Smooth muscle cell (in vitro differentiated cells): Measurements from ENCODE around the gene TASOR2. TPM values are rescaled to one million over a fixed set of nuclear protein-coding genes. Genes with fewer than 3 reads are reported as not detected.

Experiments used
- DNase-seq: peaks from one replicate; lab custom pipeline; 2025; ENCODE audit not compliant: unreplicated experiment; lab: John Stamatoyannopoulos, UW
- H2AFZ ChIP-seq: fragments of 200-600 bp; sonication (generic); 2 replicates; pipeline ENCODE4 v1.6.0; 2016; ENCODE audit warnings: antibody characterized with exemption, low read depth, mild to moderate bottlenecking
- H3F3A ChIP-seq: fragments of 200-600 bp; sonication (generic); 2 replicates; pipeline ENCODE4 v1.6.0; 2017; ENCODE audit warnings: antibody characterized with exemption, low read depth
- H3K27ac ChIP-seq: fragments of 200-600 bp; sonication (generic); 2 replicates; pipeline ENCODE4 v1.5.1; 2016; ENCODE audit warnings: low read depth, mild to moderate bottlenecking
- H3K27me3 ChIP-seq: fragments of 200-600 bp; sonication (generic); 2 replicates; pipeline ENCODE4 v1.6.1; 2016; ENCODE audit warnings: low read depth, mild to moderate bottlenecking
- H3K36me3 ChIP-seq: fragments of 200-600 bp; sonication (generic); 2 replicates; pipeline ENCODE4 v1.5.1; 2016; ENCODE audit warnings: low read depth
- H3K4me1 ChIP-seq: fragments of 200-600 bp; sonication (generic); 2 replicates; pipeline ENCODE4 v1.5.1; 2016; ENCODE audit warnings: low read depth
- H3K4me2 ChIP-seq: fragments of 200-600 bp; sonication (generic); 2 replicates; pipeline ENCODE4 v1.6.0; 2016; ENCODE audit warnings: mild to moderate bottlenecking
- H3K4me3 ChIP-seq: fragments of 200-600 bp; sonication (generic); 2 replicates; pipeline ENCODE4 v1.5.1; 2016; ENCODE audit warnings: mild to moderate bottlenecking
- H3K79me2 ChIP-seq: fragments of 200-600 bp; sonication (generic); 2 replicates; pipeline ENCODE4 v1.6.0; 2016; ENCODE audit warnings: low read depth, mild to moderate bottlenecking
- H3K9ac ChIP-seq: fragments of 200-600 bp; sonication (generic); 2 replicates; pipeline ENCODE4 v1.6.0; 2016; ENCODE audit warnings: low read depth
- H3K9me3 ChIP-seq: fragments of 200-600 bp; sonication (generic); replicated peaks from 2 replicates; pipeline ENCODE4 v1.5.1; 2016; ENCODE audit warnings: low read depth
- H4K20me1 ChIP-seq: fragments of 200-600 bp; sonication (generic); 2 replicates; pipeline ENCODE4 v1.6.0; 2016; ENCODE audit warnings: low read depth
- WGBS: methylation state at CpG from one replicate; pipeline ENCODE4 v1.1.7; 2016; ENCODE audit warnings: low lambda C conversion rate; 5-methylcytosine and 5-hydroxymethylcytosine counted together
- polyA plus RNA-seq: library from polyadenylated mRNA; unstranded; fragments of >200 nt; fragmentation: Nextera tagmentation; extraction: Ambion mirVana; gene quantifications from 2 replicates; pipeline ENCODE4 v1.2.1, GENCODE V29; 2016
- total RNA-seq: library from RNA; depleted of rRNA; stranded (reverse); fragments of >200 nt; gene quantifications from 2 replicates; pipeline ENCODE4 v1.2.3, GENCODE V29; 2014
- TF ChIP-seq, protein P1 (sequence below): fragments of 200-600 bp; sonication (generic); IDR thresholded peaks from 2 replicates; pipeline ENCODE4 v1.5.1; 2017; ENCODE audit warnings: borderline replicate concordance, mild to moderate bottlenecking, antibody characterized with exemption; ENCODE audit not compliant: insufficient read depth, poor library complexity, severe bottlenecking

The TASOR2 gene
- total and polyA plus RNA-seq, 2 experiments from 2014 or later, result 15.4 to 132 TPM

DNA sequence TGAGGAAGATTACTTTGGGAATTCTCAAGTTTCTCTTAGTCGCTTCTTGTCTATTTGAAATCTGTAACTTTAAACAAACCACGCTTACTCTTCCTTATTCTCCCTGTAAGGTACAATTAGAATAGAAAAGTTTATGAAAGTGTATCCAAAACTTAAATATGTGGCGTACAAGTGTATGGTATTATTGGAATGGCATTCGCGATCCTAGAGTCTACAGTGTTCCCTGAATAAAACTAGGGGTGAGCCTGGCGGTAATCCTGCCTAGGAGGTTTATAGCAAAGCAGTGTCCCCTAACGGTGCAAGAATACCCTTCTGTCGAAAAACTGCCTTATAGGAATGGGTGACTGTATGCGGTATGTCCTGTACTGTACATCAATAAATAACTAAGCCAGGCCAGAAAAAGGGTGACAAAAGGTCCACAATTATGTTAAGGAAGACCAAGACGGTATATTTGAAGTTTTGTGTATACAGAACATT, 1.2 kb downstream of the TASOR2 start:
- H3K4me3 ChIP-seq, result peak overlapping the region; percentile 87
- peaks cover 58% of the 10 kb centered on the region for H3K79me2 ChIP-seq
- H3K36me3 ChIP-seq, result no peaks in the 10 kb centered on the region
- peak overlapping the region; percentile 77 for H2AFZ ChIP-seq
- no peaks in the 10 kb centered on the region for H3K9me3 ChIP-seq
- peaks cover 56% of the 10 kb centered on the region for H4K20me1 ChIP-seq
- peak overlapping the region; percentile 83 for H3K27ac ChIP-seq
- peaks cover 14% of the 10 kb centered on the region for H3K4me1 ChIP-seq
- TF ChIP-seq, protein P1, sequence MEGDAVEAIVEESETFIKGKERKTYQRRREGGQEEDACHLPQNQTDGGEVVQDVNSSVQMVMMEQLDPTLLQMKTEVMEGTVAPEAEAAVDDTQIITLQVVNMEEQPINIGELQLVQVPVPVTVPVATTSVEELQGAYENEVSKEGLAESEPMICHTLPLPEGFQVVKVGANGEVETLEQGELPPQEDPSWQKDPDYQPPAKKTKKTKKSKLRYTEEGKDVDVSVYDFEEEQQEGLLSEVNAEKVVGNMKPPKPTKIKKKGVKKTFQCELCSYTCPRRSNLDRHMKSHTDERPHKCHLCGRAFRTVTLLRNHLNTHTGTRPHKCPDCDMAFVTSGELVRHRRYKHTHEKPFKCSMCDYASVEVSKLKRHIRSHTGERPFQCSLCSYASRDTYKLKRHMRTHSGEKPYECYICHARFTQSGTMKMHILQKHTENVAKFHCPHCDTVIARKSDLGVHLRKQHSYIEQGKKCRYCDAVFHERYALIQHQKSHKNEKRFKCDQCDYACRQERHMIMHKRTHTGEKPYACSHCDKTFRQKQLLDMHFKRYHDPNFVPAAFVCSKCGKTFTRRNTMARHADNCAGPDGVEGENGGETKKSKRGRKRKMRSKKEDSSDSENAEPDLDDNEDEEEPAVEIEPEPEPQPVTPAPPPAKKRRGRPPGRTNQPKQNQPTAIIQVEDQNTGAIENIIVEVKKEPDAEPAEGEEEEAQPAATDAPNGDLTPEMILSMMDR, result no peak
- no peaks in the 10 kb centered on the region for H3K27me3 ChIP-seq
- H3K9ac ChIP-seq, result peak overlapping the region; percentile 75
- H3F3A ChIP-seq, result no peaks in the 10 kb centered on the region
- no peak for DNase-seq
- WGBS, result 10% methylated on average over 10 of the region's 10 CpGs
- H3K4me2 ChIP-seq, result peak overlapping the region; percentile 94

DNA sequence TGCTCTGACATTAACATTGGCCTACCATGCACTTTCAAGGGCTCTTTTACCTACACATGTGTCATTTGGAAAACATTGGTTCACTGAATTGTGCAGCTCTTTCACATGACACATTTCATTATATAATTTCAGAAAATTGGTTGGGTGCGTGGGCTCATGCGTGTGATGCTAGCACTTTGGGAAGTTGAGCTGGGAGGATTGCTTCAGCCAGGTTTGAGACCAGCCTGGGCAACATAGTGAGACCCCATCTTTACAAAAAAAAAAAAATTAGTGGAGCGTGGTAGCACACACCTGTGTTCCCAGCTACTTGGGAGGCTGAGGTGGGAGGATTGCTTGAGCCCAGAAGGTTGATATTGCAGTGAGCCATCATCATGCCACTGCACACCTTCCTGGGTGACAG, 3.9 kb downstream of the TASOR2 start:
- Histone ChIP-seq H3K27ac (no peak overlapping the region), H3K36me3 (no peaks in the 10 kb centered on the region), H3K4me1 (peaks cover 24% of the 10 kb centered on the region), H3K79me2 (peaks cover 86% of the 10 kb centered on the region), H3K9ac (no peak overlapping the region), H3K4me3 (no peak overlapping the region), H4K20me1 (peaks cover 84% of the 10 kb centered on the region), H3K27me3 (no peaks in the 10 kb centered on the region), H3K9me3 (no peaks in the 10 kb centered on the region), H3K4me2 (no peak overlapping the region), H3F3A (peaks cover 3% of the 10 kb centered on the region), H2AFZ (no peak overlapping the region)
- WGBS, result 99% methylated on average over 3 of the region's 3 CpGs
- DNase-seq, result no peak
- TF ChIP-seq, protein P1, result no peak

DNA sequence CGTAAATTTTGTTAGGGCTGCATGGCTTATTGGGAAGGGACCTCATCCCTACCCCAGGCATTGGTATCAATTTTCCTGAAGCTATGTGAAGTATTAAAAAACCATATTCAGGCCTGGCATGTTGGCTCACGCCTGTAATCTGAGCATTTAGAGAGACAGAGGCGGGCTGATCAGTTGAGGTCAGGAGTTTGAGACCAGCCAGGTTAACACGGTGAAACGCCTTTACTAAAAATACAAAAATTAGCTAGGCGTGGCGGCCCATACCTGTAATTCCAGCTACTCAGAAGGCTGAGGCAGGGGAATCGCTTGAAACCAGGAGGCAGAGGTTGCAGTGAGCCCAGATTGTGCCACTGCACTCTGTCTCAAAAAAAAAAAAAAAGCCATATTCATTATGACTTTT, 7.1 kb downstream of the TASOR2 start:
- no peaks in the 10 kb centered on the region for H3K36me3 ChIP-seq
- DNase-seq, result no peak
- peak overlapping the region; percentile 62 for H3K27ac ChIP-seq
- H3K79me2 ChIP-seq, result peaks cover 100% of the 10 kb centered on the region
- no peak overlapping the region for H3K9ac ChIP-seq
- 50% methylated on average over 8 of the region's 8 CpGs for WGBS
- no peaks in the 10 kb centered on the region for H3K9me3 ChIP-seq
- H3K4me1 ChIP-seq, result peaks cover 18% of the 10 kb centered on the region
- peak overlapping the region; percentile 99 for H3K4me2 ChIP-seq
- no peaks in the 10 kb centered on the region for H3K27me3 ChIP-seq
- TF ChIP-seq, protein P1, result no peak
- peak overlapping the region; percentile 72 for H3K4me3 ChIP-seq
- H2AFZ ChIP-seq, result no peak overlapping the region
- H4K20me1 ChIP-seq, result peaks cover 100% of the 10 kb centered on the region
- H3F3A ChIP-seq, result peaks cover 8% of the 10 kb centered on the region
